SU-DHL-6 (cell line): ENCODE data around the gene WDR48.

ENCODE experiments used
- CTCF ChIP-seq: fragments of 200-600 bp; sonication (generic); IDR thresholded peaks from one replicate; pipeline ENCODE4 v1.5.1; 2017; ENCODE audit warnings: antibody characterized with exemption, mild to moderate bottlenecking, low read length, moderate library complexity; ENCODE audit not compliant: insufficient read depth, poor library complexity, severe bottlenecking
- EZH2phosphoT487 ChIP-seq: fragments of 200-600 bp; sonication (generic), shearing (Covaris generic); conservative IDR thresholded peaks from 2 replicates; pipeline ENCODE4 v1.6.1; 2018; ENCODE audit warnings: mild to moderate bottlenecking, antibody characterized with exemption, low read length, moderate library complexity, mixed read lengths

DNA sequence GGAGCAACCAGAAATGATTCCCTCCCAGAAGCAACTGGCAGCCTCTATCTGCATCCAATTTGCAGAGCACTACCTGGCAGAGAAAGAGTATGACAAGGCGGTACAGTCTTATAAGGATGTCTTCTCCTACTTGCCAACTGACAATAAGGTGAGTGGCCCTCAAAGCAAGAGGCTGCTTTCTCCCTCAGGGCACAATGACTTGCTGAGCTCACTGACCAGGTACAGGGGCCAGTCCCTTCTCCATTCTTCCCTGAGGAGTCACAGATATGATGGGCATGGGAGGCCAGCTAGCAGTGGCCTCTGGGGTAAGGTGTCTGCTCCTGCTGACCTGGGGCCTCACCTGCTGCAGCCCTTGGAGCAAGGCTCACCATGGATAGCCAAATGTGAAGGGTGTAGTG lies 81.3 kb downstream of the WDR48 start:
- TF ChIP-seq EZH2phosphoT487 (no peak), CTCF (no peak)
